ENCODE data around the gene MATN1. TPM values are rescaled to one million over a fixed set of nuclear protein-coding genes. Genes with fewer than 3 reads are reported as not detected.

MATN1 gene
- total RNA-seq, 2 experiments from 2014 or later = 0.28 to 0.42 TPM

- Histone ChIP-seq H3K4me2 (ENCODE audit: low read length) (peak overlapping the region; percentile 70), H3K4me3 (ENCODE audit: low read depth, low read length, poor library complexity, severe bottlenecking) (peak overlapping the region; percentile 31), H2AFZ (ENCODE audit: low read length) (no peak overlapping the region), H3K9me3 (ENCODE audit: low read length) (no peaks in the 10 kb centered on the region), H3K9me2 (ENCODE audit: insufficient read depth, low read length) (no peaks in the 10 kb centered on the region), H3K4me1 (ENCODE audit: insufficient read depth, low read length, poor library complexity, severe bottlenecking) (peaks cover 88% of the 10 kb centered on the region), H4K20me1 (ENCODE audit: insufficient read depth, low read length) (peaks cover 6% of the 10 kb centered on the region; the same call in 1 of the 2 replicates), H3K27ac (ENCODE audit: low read depth, low read length, poor library complexity, severe bottlenecking) (peak overlapping the region; percentile 74), H3K36me3 (ENCODE audit: insufficient read depth, low read length) (peaks cover 8% of the 10 kb centered on the region; the same call in 1 of the 2 replicates), H3K79me2 (ENCODE audit: insufficient read depth, low read depth, low read length) (no peaks in the 10 kb centered on the region; the same call in 1 of the 2 replicates)
- TF ChIP-seq CTCF (conservative IDR thresholded peaks at IDR 0.05; ENCODE audit: low read length) (no peak), EZH2phosphoT487 (IDR thresholded peaks at IDR 0.05; ENCODE audit: borderline replicate concordance, low read depth, low read length) (no peak)
- BruUV-seq (replicated peaks) = no TSS peak
- ChIA-PET CTCF (ENCODE audit: unreplicated experiment) (interaction anchor here (0.6 to 1.4 kb wide), 10 partner anchors 10 to 60 kb away, joined by 3 to 7 read pairs (median 4); partner anchors contain the start of gene LAPTM5), POLR2A (interaction anchor here (0.7 to 4.7 kb wide), 9 partner anchors 8 to 34 kb away, joined by 3 to 55 read pairs (median 8); partner anchors contain the start of genes LAPTM5 and MATN1)
- peak; percentile 50 for DNase-seq (ENCODE audit: low spot score)
- intact Hi-C loops (cut with micrococcal nuclease; ENCODE audit: unreplicated experiment) = loop anchor here (5.0 kb wide), 1 partner anchor 33 kb away; no protein-coding TSS in a partner anchor
Measured at GRCh38 chr1:30744060-30744756, 20.8 kb upstream of the MATN1 start.

GRCh38 chr1:30743584-30744059 is 20.2 kb upstream of the MATN1 start:
- POLR2A ChIA-PET = interaction anchor here (0.7 to 4.7 kb wide), 10 partner anchors 9 to 34 kb away, joined by 3 to 55 read pairs (median 6); partner anchors contain the start of genes LAPTM5 and MATN1
- intact Hi-C loops (cut with micrococcal nuclease; ENCODE audit: unreplicated experiment) = loop anchor here (1.0 to 5.0 kb wide), 2 partner anchors 11 to 34 kb away; no protein-coding TSS in a partner anchor
- no TSS peak for BruUV-seq (replicated peaks)
- Histone ChIP-seq H2AFZ (ENCODE audit: low read length) (no peak overlapping the region), H3K4me2 (ENCODE audit: low read length) (peak overlapping the region; percentile 70), H3K9me3 (ENCODE audit: low read length) (no peaks in the 10 kb centered on the region), H3K36me3 (ENCODE audit: insufficient read depth, low read length) (peaks cover 14% of the 10 kb centered on the region), H3K4me1 (ENCODE audit: insufficient read depth, low read length, poor library complexity, severe bottlenecking) (peaks cover 85% of the 10 kb centered on the region), H4K20me1 (ENCODE audit: insufficient read depth, low read length) (peaks cover 6% of the 10 kb centered on the region; the same call in 1 of the 2 replicates), H3K4me3 (ENCODE audit: low read depth, low read length, poor library complexity, severe bottlenecking) (peak overlapping the region; percentile 31), H3K79me2 (ENCODE audit: insufficient read depth, low read depth, low read length) (no peaks in the 10 kb centered on the region; the same call in 1 of the 2 replicates), H3K27ac (ENCODE audit: low read depth, low read length, poor library complexity, severe bottlenecking) (peak overlapping the region; percentile 74), H3K9me2 (ENCODE audit: insufficient read depth, low read length) (no peaks in the 10 kb centered on the region)
- DNase-seq (ENCODE audit: low spot score) = peak; percentile 89
- CTCF ChIA-PET (ENCODE audit: unreplicated experiment) = interaction anchor here (0.6 to 1.4 kb wide), 10 partner anchors 11 to 61 kb away, joined by 3 to 7 read pairs (median 4); partner anchors contain the start of gene LAPTM5
- no peak; the same call in 1 of the 2 replicates for TF ChIP-seq CTCF (conservative IDR thresholded peaks at IDR 0.05; ENCODE audit: low read length)

Data from OCI-LY7 (cell line).